Endothelial cell of umbilical vein (primary cell): ENCODE measurements around the gene TAF3. TPM values are rescaled to one million over a fixed set of nuclear protein-coding genes. Genes with fewer than 3 reads are reported as not detected.

Source experiments
- BruUV-seq: library from RNA; stranded (reverse); fragments of 400-500 nt; replicated peaks from 2 replicates; lab custom pipeline; 2021; lab: Mats Ljungman, UMichigan
- CTCF ChIA-PET: fragments of 300-600, 350-600 bp; sonication (Branson Sonifier 250); formaldehyde crosslinking; loops from one replicate; lab custom pipeline; 2021; ENCODE audit warnings: antibody characterized with exemption, inconsistent platforms; lab: Charles Lee
- POLR2A ChIA-PET: fragments of 300-600, 350-600 bp; sonication (Branson Sonifier 250); formaldehyde crosslinking; loops from one replicate; lab custom pipeline; 2021; ENCODE audit warnings: antibody characterized with exemption, inconsistent platforms; lab: Charles Lee
- DNase-seq: peaks from one replicate; pipeline ENCODE4 v3.0.0-alpha.2; 2011; ENCODE audit warnings: low read depth, low spot score
- FAIRE-seq: peaks from 2 replicates; lab custom pipeline; 2011; peaks lifted over from hg19 to GRCh38; lab: Jason Lieb, UNC
- H2AFZ ChIP-seq: 2 replicates; pipeline ENCODE4 v1.6.0; 2012; ENCODE audit warnings: low read depth, low read length, control low read depth, inconsistent platforms
- H3K27ac ChIP-seq: 2 replicates; pipeline ENCODE4 v1.5.1; 2011; ENCODE audit warnings: low read depth, mild to moderate bottlenecking, control low read depth, low read length, moderate library complexity; ENCODE audit not compliant: insufficient read depth
- H3K27me3 ChIP-seq, 2 experiments: 2 replicates each; pipeline versions ENCODE4 v1.6.0 to v1.6.1; 2011; ENCODE audit warnings: low read length in 2 of 2, mixed read lengths in 1 of 2; ENCODE audit not compliant: control insufficient read depth in 2 of 2, insufficient read depth in 2 of 2
- H3K36me3 ChIP-seq, 2 experiments: 2 replicates in 1 of 2; 3 replicates in 1 of 2; pipeline ENCODE4 v1.5.1; 2011; ENCODE audit warnings: low read length in 2 of 2, mild to moderate bottlenecking in 1 of 2, moderate library complexity in 1 of 2; ENCODE audit not compliant: control insufficient read depth in 2 of 2, insufficient read depth in 2 of 2; ENCODE audit errors: extremely low read depth in 1 of 2
- H3K4me1 ChIP-seq: 3 replicates; pipeline ENCODE4 v1.5.1; 2011; ENCODE audit warnings: mild to moderate bottlenecking, low read length; ENCODE audit not compliant: control insufficient read depth, insufficient read depth; ENCODE audit errors: extremely low read depth
- H3K4me2 ChIP-seq: 2 replicates; pipeline ENCODE4 v1.6.1; 2011; ENCODE audit warnings: low read length, control low read depth, mixed read lengths; ENCODE audit not compliant: insufficient read depth
- H3K4me3 ChIP-seq, 3 experiments: fragments of 200-600 bp in 1 of 3; sonication (generic), shearing (Covaris generic) in 1 of 3; replicated peaks in 1 of 3; 2 replicates each; pipeline ENCODE4 v1.5.1; 2011 to 2016; ENCODE audit warnings: control low read depth in 3 of 3, low read length in 3 of 3, mild to moderate bottlenecking in 2 of 3, inconsistent platforms in 1 of 3, low read depth in 1 of 3, moderate library complexity in 1 of 3; ENCODE audit not compliant: insufficient read depth in 1 of 3
- H3K79me2 ChIP-seq: 2 replicates; pipeline ENCODE4 v1.6.0; 2012; ENCODE audit warnings: low read length, inconsistent platforms; ENCODE audit not compliant: control insufficient read depth, insufficient read depth
- H3K9ac ChIP-seq: replicated peaks from 2 replicates; pipeline ENCODE3; 2011; ENCODE audit warnings: low read length, control low read depth; ENCODE audit not compliant: insufficient read depth; ENCODE audit errors: extremely low read depth
- H3K9me1 ChIP-seq: replicated peaks from 3 replicates; pipeline ENCODE4 v1.6.0; 2011; ENCODE audit warnings: mild to moderate bottlenecking, low read length; ENCODE audit not compliant: control insufficient read depth, insufficient read depth; ENCODE audit errors: extremely low read depth
- H3K9me3 ChIP-seq: replicated peaks from 2 replicates; pipeline ENCODE4 v1.5.1; 2012; ENCODE audit warnings: low read length, inconsistent platforms; ENCODE audit not compliant: control insufficient read depth, insufficient read depth
- H4K20me1 ChIP-seq: replicated peaks from 2 replicates; pipeline ENCODE3; 2011; ENCODE audit warnings: mild to moderate bottlenecking, low read length; ENCODE audit not compliant: control insufficient read depth, insufficient read depth; ENCODE audit errors: extremely low read depth
- CTCF ChIP-seq, 2 donors: IDR thresholded peaks; 1 replicate in 1 of 2; 2 replicates in 1 of 2; pipeline ENCODE4 v1.5.1; 2011; ENCODE audit warnings: low read length in 2 of 2, mild to moderate bottlenecking in 2 of 2, moderate library complexity in 2 of 2, control low read depth in 1 of 2, inconsistent platforms in 1 of 2, low read depth in 1 of 2; ENCODE audit not compliant: insufficient read depth in 1 of 2; ENCODE audit errors: extremely low read depth in 1 of 2
- EZH2 ChIP-seq: IDR thresholded peaks from 2 replicates; pipeline ENCODE4 v1.6.1; 2012; ENCODE audit warnings: borderline replicate concordance, low read depth, mild to moderate bottlenecking, moderate library complexity, low read length, inconsistent platforms; ENCODE audit not compliant: severe bottlenecking
- FOS ChIP-seq: IDR thresholded peaks from 2 replicates; pipeline ENCODE4 v1.6.1; 2011; ENCODE audit warnings: mild to moderate bottlenecking, low read length, moderate library complexity, borderline replicate concordance; ENCODE audit not compliant: insufficient read depth
- GATA2 ChIP-seq: IDR thresholded peaks from 2 replicates; pipeline ENCODE4 v1.7.0; 2011; ENCODE audit warnings: low read depth, mild to moderate bottlenecking, moderate library complexity, mixed read lengths, low read length; ENCODE audit not compliant: insufficient read length, insufficient read depth
- JUN ChIP-seq: IDR thresholded peaks from 2 replicates; pipeline ENCODE4 v1.6.1; 2011; ENCODE audit warnings: borderline replicate concordance, low read depth; ENCODE audit not compliant: insufficient read length, insufficient read depth
- MAX ChIP-seq: IDR thresholded peaks from 2 replicates; pipeline ENCODE4 v1.6.1; 2011; ENCODE audit not compliant: insufficient read depth, insufficient read length
- MYC ChIP-seq: IDR thresholded peaks from one replicate; pipeline ENCODE4 v1.6.1; 2011; ENCODE audit warnings: mild to moderate bottlenecking, low read depth, low read length
- POLR2A ChIP-seq: IDR thresholded peaks from 2 replicates; pipeline ENCODE4 v1.6.1; 2012; ENCODE audit warnings: low read depth, mild to moderate bottlenecking, control low read depth, low read length
- POLR2AphosphoS5 ChIP-seq: IDR thresholded peaks from 2 replicates; pipeline ENCODE4 v1.6.1; 2012; ENCODE audit warnings: low read depth, mild to moderate bottlenecking, control low read depth, low read length, moderate library complexity; ENCODE audit not compliant: insufficient read depth
- dilution Hi-C: fragments of 300-500 bp; cut with MboI; formaldehyde crosslinking; loops from one replicate; pipeline ENCODE4 v1.15.0; 2019; ENCODE audit warnings: low sequenced_read_pairs; ENCODE audit not compliant: extremely low pct_ligation_motif_present
- intact Hi-C: fragments of 100-400 bp; cut with micrococcal nuclease; formaldehyde crosslinking; loops from one replicate; pipeline ENCODE4 v1.10.0; 2022
- polyA plus RNA-seq, 4 experiments: library from polyadenylated mRNA; depleted of rRNA in 3 of 4; stranded (reverse) in 3 of 4; unstranded in 1 of 4; fragments of >200 nt; gene quantifications; 2 replicates each; pipeline versions ENCODE4 v1.2.1 to v1.2.3, GENCODE V29; 2011 to 2012; ENCODE audit warnings: missing spikeins in 1 of 4
- total RNA-seq: library from RNA; stranded (reverse); gene quantifications from 2 replicates; pipeline ENCODE4 v1.2.3, GENCODE V29; 2021

TAF3 gene
- total and polyA plus RNA-seq, 2 donors (not counting 3 experiments of a cell fraction or from before 2014, with no cell fraction given) = 2.4 to 10.5 TPM

- ChIA-PET POLR2A (no interaction called here), CTCF (interaction anchor here (0.8 to 1.2 kb wide), 3 partner anchors 11 to 20 kb away, joined by 3 read pairs; no protein-coding TSS in a partner anchor)
- Histone ChIP-seq H3K79me2 (peaks cover 3% of the 10 kb centered on the region), H3K27ac (no peak overlapping the region), H3K4me3 (no peak overlapping the region), H3K4me2 (no peak overlapping the region), H3K9ac (no peak overlapping the region), H3K27me3 (no peaks in the 10 kb centered on the region), H3K9me3 (no peaks in the 10 kb centered on the region), H3K9me1 (no peaks in the 10 kb centered on the region), H3K36me3 (no peaks in the 10 kb centered on the region), H3K4me1 (peaks cover 9% of the 10 kb centered on the region), H4K20me1 (no peaks in the 10 kb centered on the region), H2AFZ (no peak overlapping the region)
- intact Hi-C loops = no loop called here
- TF ChIP-seq GATA2 = no peak
- no peak for TF ChIP-seq JUN
- no peak for TF ChIP-seq FOS
- no peak for TF ChIP-seq MAX
- TF ChIP-seq MYC = no peak
- no peak for TF ChIP-seq CTCF (IDR thresholded peaks at IDR 0.05; ENCODE audit: extremely low read depth in 1 of 2, insufficient read depth in 1 of 2, low read depth in 1 of 2, low read length in 2 of 2)
- no peak for TF ChIP-seq EZH2
- no peak for TF ChIP-seq POLR2A
- TF ChIP-seq POLR2AphosphoS5 = no peak
- DNase-seq (no peak), FAIRE-seq (no peak)
- dilution Hi-C loops = no loop called here
- BruUV-seq = no TSS peak
Observed at GRCh38 chr10:7896297-7896696, 78.0 kb downstream of the TAF3 start.
